GM12878 (cell line): ENCODE data around the gene TTF2. TPM values are rescaled to one million over a fixed set of nuclear protein-coding genes. Genes with fewer than 3 reads are reported as not detected.

ENCODE experiments used
- ATAC-seq: fragments of 200-7000 bp; cut with Tn5 transposase; 3 replicates; pipeline ENCODE4 v1.9.1; 2020; ENCODE audit warnings: mild to moderate bottlenecking, moderate library complexity
- BruUV-seq: library from RNA; stranded (reverse); fragments of 400-500 nt; replicated peaks from 2 replicates; lab custom pipeline; 2021; lab: Mats Ljungman, UMichigan
- CTCF ChIA-PET: fragments of 300-600 bp; sonication (Branson Sonifier 250); formaldehyde crosslinking; extraction: SDS; loops from one replicate; lab custom pipeline; 2021; ENCODE audit warnings: inconsistent platforms; lab: Yijun Ruan, JAX
- POLR2A ChIA-PET: fragments of 350-600 bp; formaldehyde crosslinking; extraction: SDS; loops from one replicate; lab custom pipeline; 2021; ENCODE audit warnings: inconsistent platforms; lab: Charles Lee
- RAD21 ChIA-PET: fragments of 300-600 bp; sonication (Branson Sonifier 250); formaldehyde crosslinking; loops from one replicate; lab custom pipeline; 2023; ENCODE audit warnings: antibody characterized with exemption; ENCODE audit not compliant: unreplicated experiment; lab: Charles Lee
- SMC1A ChIA-PET: fragments of 300-600 bp; sonication (Branson Sonifier 250); formaldehyde crosslinking; loops from one replicate; lab custom pipeline; 2023; ENCODE audit not compliant: unreplicated experiment, uncharacterized antibody; lab: Charles Lee
- DNase-seq: peaks from one replicate; pipeline ENCODE4 v3.0.0-alpha.2; 2011; ENCODE audit warnings: low read depth, low spot score
- FAIRE-seq: peaks from 3 replicates; lab custom pipeline; 2011; peaks lifted over from hg19 to GRCh38; lab: Jason Lieb, UNC
- H2AFZ ChIP-seq: 2 replicates; pipeline ENCODE4 v1.6.0; 2011; ENCODE audit warnings: low read depth, low read length, control low read depth; ENCODE audit not compliant: control insufficient read depth
- H3K27ac ChIP-seq: 2 replicates; pipeline ENCODE4 v1.5.1; 2011; ENCODE audit warnings: control low read depth; ENCODE audit not compliant: control insufficient read depth, insufficient read depth
- H3K27me3 ChIP-seq, 2 experiments: replicated peaks in 1 of 2; 2 replicates each; pipeline versions ENCODE4 v1.6.0 to v1.6.1; 2011; ENCODE audit warnings: low read length in 1 of 2; ENCODE audit not compliant: control insufficient read depth in 2 of 2, insufficient read depth in 2 of 2
- H3K36me3 ChIP-seq, 2 experiments: 2 replicates each; pipeline ENCODE4 v1.5.1; 2011; ENCODE audit warnings: low read length in 1 of 2; ENCODE audit not compliant: control insufficient read depth in 2 of 2, insufficient read depth in 2 of 2
- H3K4me1 ChIP-seq: 2 replicates; pipeline ENCODE4 v1.6.1; 2011; ENCODE audit warnings: mild to moderate bottlenecking, low read length, moderate library complexity, mixed read lengths; ENCODE audit not compliant: control insufficient read depth, insufficient read depth
- H3K4me2 ChIP-seq: 2 replicates; pipeline ENCODE4 v1.6.0; 2011; ENCODE audit warnings: control low read depth; ENCODE audit not compliant: control insufficient read depth, insufficient read depth
- H3K4me3 ChIP-seq: fragments of 200-600 bp; sonication (generic); 2 replicates; pipeline ENCODE4 v1.5.1; 2016
- H3K79me2 ChIP-seq: 2 replicates; pipeline ENCODE4 v1.6.0; 2011; ENCODE audit warnings: low read length; ENCODE audit not compliant: control insufficient read depth, insufficient read depth
- H3K9ac ChIP-seq: 2 replicates; pipeline ENCODE4 v1.8.0; 2011; ENCODE audit warnings: low read length, control low read depth, mixed read lengths; ENCODE audit not compliant: control insufficient read depth, insufficient read depth
- H3K9me3 ChIP-seq: replicated peaks from 3 replicates; pipeline ENCODE4 v1.5.1; 2011; ENCODE audit warnings: mild to moderate bottlenecking, low read length; ENCODE audit not compliant: control insufficient read depth, insufficient read depth
- H4K20me1 ChIP-seq: 2 replicates; pipeline ENCODE4 v1.6.0; 2011; ENCODE audit not compliant: control insufficient read depth, insufficient read depth
- ATF7 ChIP-seq: fragments of 450-650 bp; IDR thresholded peaks from 2 replicates; pipeline ENCODE4 v1.6.1; 2016; ENCODE audit warnings: low read depth, mild to moderate bottlenecking
- CBFB ChIP-seq: IDR thresholded peaks from 2 replicates; pipeline ENCODE4 v1.6.1; 2016; ENCODE audit warnings: antibody characterized with exemption, low read depth
- CBX3 ChIP-seq: fragments of 200-600 bp; sonication (generic); IDR thresholded peaks from 2 replicates; pipeline ENCODE4 v1.6.1; 2016; ENCODE audit warnings: low read depth, borderline replicate concordance
- CEBPZ ChIP-seq: fragments of 150-350 bp; IDR thresholded peaks from 2 replicates; pipeline ENCODE4 v1.6.1; 2016; ENCODE audit warnings: low read depth, low read length
- CHD1 ChIP-seq: IDR thresholded peaks from 2 replicates; pipeline ENCODE4 v1.6.1; 2012; ENCODE audit warnings: low read depth, low read length, improper control_type of control experiment
- CHD2 ChIP-seq: IDR thresholded peaks from 2 replicates; pipeline ENCODE4 v1.6.1; 2011; ENCODE audit warnings: low read depth, low read length, improper control_type of control experiment, borderline replicate concordance
- ESRRA ChIP-seq: IDR thresholded peaks from 2 replicates; pipeline ENCODE4 v1.6.1; 2012; ENCODE audit warnings: mild to moderate bottlenecking, low read length, improper control_type of control experiment
- KAT2A ChIP-seq: conservative IDR thresholded peaks from 2 replicates; pipeline ENCODE4 v1.6.1; 2011; ENCODE audit warnings: low read depth, low read length; ENCODE audit not compliant: control insufficient read depth
- MLLT1 ChIP-seq: fragments of 450-650 bp; IDR thresholded peaks from 2 replicates; pipeline ENCODE4 v1.6.1; 2016; ENCODE audit warnings: mild to moderate bottlenecking
- MTA3 ChIP-seq: IDR thresholded peaks from 2 replicates; pipeline ENCODE4 v1.6.1; 2012; ENCODE audit warnings: low read length, inconsistent platforms, borderline replicate concordance
- MXI1 ChIP-seq: fragments of 150-350 bp; IDR thresholded peaks from 2 replicates; pipeline ENCODE4 v1.6.1; 2011; ENCODE audit warnings: low read depth, mild to moderate bottlenecking, inconsistent platforms, low read length, improper control_type of control experiment
- MYC ChIP-seq: IDR thresholded peaks from 2 replicates; pipeline ENCODE4 v1.6.1; 2011; ENCODE audit warnings: mild to moderate bottlenecking, low read length, moderate library complexity, inconsistent platforms; ENCODE audit not compliant: insufficient read depth, insufficient replicate concordance, insufficient read length, severe bottlenecking
- NR2F1 ChIP-seq: fragments of 450-650 bp; conservative IDR thresholded peaks from 2 replicates; pipeline ENCODE4 v1.6.1; 2017; ENCODE audit warnings: mild to moderate bottlenecking
- RCOR1 ChIP-seq: conservative IDR thresholded peaks from 2 replicates; pipeline ENCODE4 v1.6.1; 2012; ENCODE audit warnings: low read depth, low read length, improper control_type of control experiment
- SUPT20H ChIP-seq: IDR thresholded peaks from 2 replicates; pipeline ENCODE4 v1.6.1; 2011; ENCODE audit warnings: low read depth, mild to moderate bottlenecking, low read length, moderate library complexity, borderline replicate concordance; ENCODE audit not compliant: control insufficient read depth
- WGBS: methylation state at CpG from one replicate; pipeline ENCODE4 v1.1.6; 2016; ENCODE audit warnings: low lambda C conversion rate; ENCODE audit not compliant: insufficient replicate concordance, insufficient coverage; ENCODE audit errors: missing lambda C conversion rate; 5-methylcytosine and 5-hydroxymethylcytosine counted together
- in situ Hi-C: fragments of 300-500 bp; cut with MboI; formaldehyde crosslinking; loops from 9 replicates; pipeline ENCODE4 v1.14.3; 2018; ENCODE audit warnings: mixed read lengths
- intact Hi-C: fragments of 100-400 bp; cut with micrococcal nuclease; formaldehyde crosslinking; loops from one replicate; pipeline ENCODE4 v1.14.2; 2022; ENCODE audit not compliant: unreplicated experiment
- polyA plus RNA-seq, 11 experiments: library from polyadenylated mRNA; depleted of rRNA in 4 of 11; unstranded in 6 of 11; stranded (reverse) in 5 of 11; fragments of >200 nt; fragmentation: Nextera tagmentation in 4 of 11; fragmentation: Illumina TruSeq in 1 of 11; extraction: Ambion mirVana in 4 of 11; extraction: Trizol in 1 of 11; gene quantifications; 1 replicate in 1 of 11; 2 replicates in 10 of 11; pipeline versions ENCODE4 v1.2.1 to v1.2.3, GENCODE V29; 2011 to 2016; ENCODE audit warnings: inconsistent platforms in 2 of 11, missing spikeins in 2 of 11, low read depth in 1 of 11
- total RNA-seq, 4 experiments: library from RNA; depleted of rRNA in 3 of 4; stranded (reverse); fragments of >200 nt in 3 of 4; fragmentation: Illumina TruSeq in 1 of 4; extraction: Trizol in 1 of 4; gene quantifications; 2 replicates each; pipeline versions ENCODE4 v1.2.1 to v1.2.3, GENCODE V29; 2013 to 2021

The TTF2 gene
- total and polyA plus RNA-seq, 10 of the 15 experiments (the other 5 are each of a cell fraction or from before 2014, with no cell fraction given): 17.7 to 134 (median 78.2) TPM

- no peak overlapping the region for H3K4me3 ChIP-seq
- H3K4me1 ChIP-seq: no peaks in the 10 kb centered on the region
- no peaks in the 10 kb centered on the region for H4K20me1 ChIP-seq
- ChIA-PET POLR2A (no interaction called here), SMC1A (no interaction called here), CTCF (interaction anchor here (1.7 kb wide), 1 partner anchor 26 kb away, joined by 3 read pairs; no protein-coding TSS in a partner anchor), RAD21 (no interaction called here)
- BruUV-seq: no TSS peak
- FAIRE-seq: peak; percentile 7
- H3K79me2 ChIP-seq: no peaks in the 10 kb centered on the region
- peaks cover 0 to 3% of the 10 kb centered on the region in 2 experiments; a peak in 1 of 4 replicates for H3K27me3 ChIP-seq
- DNase-seq: no peak
- in situ Hi-C loops (no loop called here), intact Hi-C loops (no loop called here)
- H2AFZ ChIP-seq: no peak overlapping the region
- H3K9me3 ChIP-seq: no peaks in the 10 kb centered on the region; the same call in 1 of the 3 replicates
- ATAC-seq: no peak
- no peaks in the 10 kb centered on the region for H3K36me3 ChIP-seq
- 5% methylated on average over 2 of the region's 2 CpGs for WGBS
- H3K9ac ChIP-seq: no peak overlapping the region
- H3K27ac ChIP-seq: no peak overlapping the region
- no peak for TF ChIP-seq MXI1
- TF ChIP-seq NR2F1: no peak
- no peak for TF ChIP-seq MYC
- TF ChIP-seq CBFB: no peak
- no peak for TF ChIP-seq ESRRA
- no peak for TF ChIP-seq RCOR1
- no peak for TF ChIP-seq CEBPZ
- TF ChIP-seq CHD2: no peak
- TF ChIP-seq MTA3: no peak
- TF ChIP-seq KAT2A: no peak
- TF ChIP-seq CHD1: no peak
- TF ChIP-seq SUPT20H: no peak
- TF ChIP-seq ATF7: no peak
- no peak for TF ChIP-seq MLLT1
- TF ChIP-seq CBX3: no peak
- H3K4me2 ChIP-seq: no peak overlapping the region
Observed at GRCh38 chr1:117150316-117150715, 90.2 kb downstream of the TTF2 start.
